Esophagus mucosa (tissue), 1 donor: ENCODE data around the gene TNFRSF1B. TPM values are rescaled to one million over a fixed set of nuclear protein-coding genes. Genes with fewer than 3 reads are reported as not detected.

Experiments
- ATAC-seq: fragments of 200-7000 bp; cut with Tn5 transposase; one replicate; pipeline ENCODE4 v1.9.1; 2020
- total RNA-seq: library from RNA; stranded (reverse); gene quantifications from one replicate; pipeline ENCODE4 v1.2.4, GENCODE V29; 2023
- donor health status: DM: yes; HTN: yes; CAD: no.

The TNFRSF1B gene
- 4.1 TPM for total RNA-seq

GRCh38 chr1:12166834-12167492 is at the start of gene TNFRSF1B:
Gene TNFRSF1B, plus strand, starts transcription at chr1:12166991. Its CDS starts 101 bp downstream, at chr1:12167092.
- peak; percentile 44 for ATAC-seq

GRCh38 chr1:12121212-12122003 is 45.4 kb upstream of the TNFRSF1B start:
- ATAC-seq = no peak

DNA sequence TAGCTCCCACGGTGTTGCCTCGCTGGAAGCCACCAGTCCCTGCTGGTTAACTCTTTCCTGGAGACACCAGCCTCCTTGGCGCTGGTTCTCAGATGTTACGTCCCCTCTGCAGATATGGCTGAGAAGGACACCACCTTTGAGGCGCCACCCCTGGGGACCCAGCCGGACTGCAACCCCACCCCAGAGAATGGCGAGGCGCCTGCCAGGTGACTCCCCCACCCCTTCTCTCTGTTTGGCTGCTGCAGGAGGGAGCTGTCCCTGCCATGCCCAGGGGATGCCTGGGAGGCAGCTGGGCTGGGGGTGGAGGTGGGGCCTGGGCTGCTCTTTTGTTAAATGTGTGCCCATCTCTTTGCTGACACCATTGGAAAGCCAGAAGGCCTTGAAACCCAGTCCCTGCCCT is 43.6 kb upstream of the TNFRSF1B start:
- no peak for ATAC-seq

DNA sequence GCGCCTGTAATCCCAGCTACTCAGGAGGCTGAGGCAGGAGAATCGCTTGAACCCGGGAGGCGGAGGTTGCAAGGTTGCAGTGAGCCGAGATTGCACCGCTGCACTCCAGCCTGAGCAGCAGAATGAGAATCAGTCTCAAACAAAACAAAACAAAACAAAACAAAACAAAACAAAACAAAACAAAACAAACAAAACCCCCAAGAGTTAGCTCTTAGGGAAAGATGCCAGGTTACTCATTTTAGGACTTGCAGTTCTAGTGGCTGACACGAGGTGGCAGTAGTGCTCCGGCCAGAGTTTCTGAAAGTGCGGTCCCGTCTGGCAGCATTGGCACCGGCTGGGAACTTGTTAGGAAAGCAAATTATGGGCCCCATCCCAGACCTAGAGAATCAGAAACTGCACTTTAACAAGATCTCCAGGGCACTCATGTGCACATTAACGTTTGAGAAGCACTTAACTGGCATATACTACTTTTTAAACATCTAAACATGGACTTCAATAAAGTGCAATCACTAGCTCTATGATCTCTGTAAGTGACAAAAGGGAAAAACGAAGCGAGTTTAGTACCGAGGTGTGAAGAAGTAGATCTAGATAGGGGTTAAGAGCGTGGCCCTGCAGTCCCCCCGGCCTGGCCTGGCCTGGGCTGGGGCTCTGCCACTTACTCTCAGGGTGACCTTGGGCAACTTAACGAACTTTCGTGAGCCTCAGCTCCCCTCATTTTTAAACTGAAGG is 41.9 kb upstream of the TNFRSF1B start:
- ATAC-seq = peak; percentile 72

DNA sequence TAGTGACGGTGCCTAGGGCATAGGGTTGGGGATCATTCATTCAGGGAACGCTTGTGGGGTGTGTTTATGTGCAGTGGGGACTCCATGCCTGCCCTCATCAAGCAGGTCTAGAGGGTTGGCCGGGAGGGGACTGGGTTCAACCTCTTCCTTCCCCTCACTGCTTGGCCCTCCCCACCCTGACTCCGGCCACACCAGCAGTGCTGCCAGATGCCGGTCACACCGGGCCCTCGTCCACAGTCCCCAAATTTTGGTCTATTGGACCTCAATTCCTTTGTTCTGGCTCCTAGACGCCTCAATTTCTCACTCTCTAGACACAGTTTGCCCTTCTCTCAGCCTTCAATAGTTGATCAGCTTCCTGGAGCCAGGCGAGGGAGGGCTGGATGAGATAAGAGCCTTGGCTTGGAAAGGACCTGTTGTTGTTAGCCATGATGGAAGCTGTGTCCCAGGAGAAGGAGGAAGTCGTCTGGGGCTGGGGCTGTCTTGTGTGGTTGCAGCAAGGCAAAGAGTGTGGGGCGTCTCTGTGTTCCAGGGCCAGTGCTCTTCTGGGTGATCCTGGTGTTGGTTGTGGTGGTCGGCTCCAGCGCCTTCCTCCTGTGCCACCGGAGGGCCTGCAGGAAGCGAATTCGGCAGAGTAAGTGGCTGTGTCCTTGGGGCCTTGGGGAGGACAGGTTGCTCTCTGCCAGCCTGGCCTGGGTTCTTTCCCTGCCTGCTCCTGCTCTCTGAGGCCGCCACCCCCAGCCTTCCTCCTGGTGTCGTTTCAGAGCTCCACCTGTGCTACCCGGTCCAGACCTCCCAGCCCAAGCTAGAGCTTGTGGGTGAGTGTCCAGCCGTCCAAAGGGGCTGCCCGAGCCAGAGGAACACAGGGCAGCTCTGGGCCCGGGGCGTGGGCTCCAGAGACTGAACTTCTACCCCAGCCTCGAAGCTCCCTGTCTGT is 41.1 kb upstream of the TNFRSF1B start:
- peak; percentile 25 for ATAC-seq

- ATAC-seq = no peak
Observed at GRCh38 chr1:12126781-12127180, 40.0 kb upstream of the TNFRSF1B start.

DNA sequence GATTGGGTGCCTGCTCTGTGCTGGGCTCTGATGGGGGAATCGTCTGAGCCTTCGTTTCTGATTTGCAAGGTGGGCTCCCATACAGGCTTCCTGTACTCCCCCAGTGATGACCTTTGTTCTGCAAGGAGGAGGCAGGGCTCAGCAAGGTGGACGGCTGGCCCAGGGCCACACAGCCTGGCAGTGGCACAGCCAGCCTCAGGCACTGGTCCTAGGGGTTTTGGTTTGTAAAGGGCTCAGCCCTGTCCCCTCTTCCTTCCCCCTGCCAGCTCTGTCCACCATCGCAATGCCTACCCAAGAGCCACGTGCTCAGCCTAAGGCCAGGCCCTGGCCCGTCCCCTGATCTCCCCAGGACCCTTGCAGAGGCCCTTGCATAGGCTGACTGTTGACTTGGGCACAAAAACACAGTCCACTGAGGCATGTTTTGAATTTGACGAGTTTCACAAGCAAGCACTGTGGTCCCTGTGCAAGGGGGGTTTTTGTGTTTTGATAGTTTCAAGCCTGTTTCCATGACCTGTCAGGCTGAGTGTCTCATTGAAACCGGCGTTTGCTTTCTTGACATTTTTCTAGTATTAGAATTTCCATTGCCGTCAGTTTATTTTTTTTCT is 39.5 kb upstream of the TNFRSF1B start:
- ATAC-seq = no peak

DNA sequence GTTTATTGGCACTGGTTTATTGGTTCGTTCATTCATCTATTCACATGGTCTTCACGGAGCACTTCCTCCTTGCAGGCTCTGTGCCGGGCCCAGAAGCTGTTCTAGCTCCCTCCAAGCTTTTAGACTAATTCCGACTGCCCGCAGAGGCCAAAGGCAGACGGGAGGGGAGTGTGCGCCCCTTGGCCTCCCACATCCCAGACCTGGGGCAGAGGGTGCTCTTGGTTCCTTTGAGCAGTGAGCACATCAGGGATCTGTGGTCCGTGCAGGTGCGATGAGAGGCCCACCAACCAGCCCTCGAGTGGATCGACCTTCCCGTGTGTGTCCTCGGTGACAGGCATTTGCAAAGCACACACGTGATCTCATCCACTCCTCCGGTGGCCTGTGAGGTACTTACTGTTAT is 38.7 kb upstream of the TNFRSF1B start:
- ATAC-seq = no peak

DNA sequence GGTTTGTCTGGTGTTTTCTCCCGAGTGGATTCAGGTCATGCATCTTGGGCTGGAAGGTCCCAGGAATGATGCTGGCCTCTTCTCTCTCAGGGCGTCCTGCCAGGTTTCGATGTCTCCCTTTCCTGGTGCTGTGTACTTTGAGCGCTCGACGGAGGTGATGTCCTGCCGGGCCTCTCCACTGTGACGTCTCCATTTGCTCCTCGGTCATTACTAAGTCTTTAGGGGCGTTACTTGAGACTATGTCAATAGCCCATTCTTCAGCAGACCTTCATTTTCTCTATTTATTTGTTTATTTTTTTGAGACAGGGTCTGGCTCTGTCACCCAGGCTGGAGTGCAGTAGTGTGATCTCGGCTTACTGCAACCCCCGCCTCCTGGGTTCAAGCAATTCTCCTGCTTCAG is 37.2 kb upstream of the TNFRSF1B start:
- no peak for ATAC-seq

DNA sequence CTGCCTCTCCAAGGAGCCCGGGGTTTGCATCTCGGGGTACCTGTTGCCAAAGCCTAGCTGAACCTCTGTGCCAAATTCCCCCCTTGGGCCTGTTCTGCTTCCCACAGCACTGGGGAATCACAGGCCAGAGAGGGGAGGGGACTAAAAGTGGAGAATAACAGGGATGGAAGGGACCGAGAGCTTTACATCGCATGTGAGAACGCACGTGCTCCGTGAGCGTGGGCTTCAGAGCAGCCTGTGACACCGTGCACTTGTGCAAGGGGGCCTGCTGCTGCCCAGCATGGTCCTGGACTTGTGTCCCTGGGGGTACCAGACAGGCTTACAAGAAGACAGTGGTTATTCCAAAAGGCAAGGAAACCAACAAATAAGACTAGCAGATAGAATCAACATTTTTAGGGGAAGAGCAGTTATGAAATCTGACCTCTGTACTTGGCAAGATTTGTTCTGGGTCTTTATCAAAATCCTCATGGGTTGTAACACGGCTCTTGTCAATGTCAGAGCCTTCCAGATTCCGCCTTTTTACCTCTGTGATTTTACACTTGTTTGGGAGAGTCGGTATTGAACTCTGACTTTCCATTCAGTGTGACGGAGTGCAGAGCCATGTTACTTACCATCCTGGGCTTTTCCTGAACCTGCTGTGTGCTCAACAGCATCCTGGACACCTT is 36.2 kb upstream of the TNFRSF1B start:
- ATAC-seq = no peak

GRCh38 chr1:12132078-12132477 is 34.7 kb upstream of the TNFRSF1B start:
- ATAC-seq = peak; percentile 87

- no peak for ATAC-seq
Observed at GRCh38 chr1:12134716-12135115, 32.1 kb upstream of the TNFRSF1B start.

GRCh38 chr1:12135612-12136011 is 31.2 kb upstream of the TNFRSF1B start:
- ATAC-seq = no peak

- ATAC-seq = no peak
Observed at GRCh38 chr1:12136916-12137610, 29.7 kb upstream of the TNFRSF1B start.

DNA sequence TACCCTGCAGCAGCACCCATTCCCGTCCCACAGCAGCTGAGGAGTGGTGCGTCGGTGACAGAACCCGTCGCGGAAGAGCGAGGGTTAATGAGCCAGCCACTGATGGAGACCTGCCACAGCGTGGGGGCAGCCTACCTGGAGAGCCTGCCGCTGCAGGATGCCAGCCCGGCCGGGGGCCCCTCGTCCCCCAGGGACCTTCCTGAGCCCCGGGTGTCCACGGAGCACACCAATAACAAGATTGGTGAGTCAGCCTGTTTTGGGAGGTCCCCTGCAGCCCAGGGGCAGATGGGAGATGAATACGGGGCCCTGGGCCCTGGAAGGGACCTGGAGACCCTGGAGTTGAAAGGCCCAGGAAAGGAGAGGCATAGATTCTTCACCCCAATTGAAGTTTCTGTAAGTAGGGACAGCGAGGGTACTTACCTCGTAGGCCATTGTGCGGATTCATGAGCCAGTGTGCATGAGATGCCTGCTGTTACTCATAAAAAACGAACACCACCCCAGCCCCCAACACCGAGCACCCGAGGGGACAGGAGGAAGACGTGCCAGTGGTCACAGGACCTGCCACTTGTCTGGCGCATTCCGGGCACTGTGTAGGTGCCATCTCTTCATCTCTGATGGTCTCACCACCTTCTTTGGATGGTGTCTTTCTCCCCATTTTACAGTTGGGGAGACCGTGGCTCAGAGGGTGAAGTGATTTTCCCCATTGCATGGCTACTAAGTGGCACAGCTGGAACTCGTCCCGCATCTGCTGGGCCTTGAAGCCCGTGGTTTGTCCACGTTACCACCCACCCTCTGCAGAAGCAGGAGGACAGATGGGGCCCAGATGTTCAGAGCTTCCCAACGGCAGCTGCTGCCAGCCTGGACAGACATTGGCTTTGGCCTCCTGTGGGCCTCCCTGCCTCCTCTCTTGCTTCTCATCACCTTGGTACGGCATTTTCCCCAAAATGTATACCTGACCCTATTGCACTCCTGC is 28.3 kb upstream of the TNFRSF1B start:
- ATAC-seq = no peak

DNA sequence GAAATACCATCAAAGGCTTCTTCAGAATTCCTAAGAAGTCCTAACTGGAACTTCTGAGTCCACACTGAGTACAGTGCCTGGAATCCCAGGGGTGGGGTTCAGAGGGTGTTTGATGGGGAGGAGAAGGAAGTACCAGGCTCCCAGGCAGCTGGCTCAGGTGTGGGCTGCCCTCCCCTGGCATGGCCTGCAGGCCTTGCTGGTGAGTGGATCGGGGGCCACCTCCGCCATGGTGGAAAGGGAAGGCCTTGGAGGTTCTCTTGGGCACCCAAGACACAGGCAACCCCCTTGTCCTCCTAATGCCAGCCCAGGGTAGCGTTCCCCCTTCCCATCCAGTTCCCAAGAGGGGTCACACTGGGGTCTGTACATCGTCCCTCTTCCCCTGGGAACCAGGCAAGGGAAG is 26.8 kb upstream of the TNFRSF1B start:
- no peak for ATAC-seq

DNA sequence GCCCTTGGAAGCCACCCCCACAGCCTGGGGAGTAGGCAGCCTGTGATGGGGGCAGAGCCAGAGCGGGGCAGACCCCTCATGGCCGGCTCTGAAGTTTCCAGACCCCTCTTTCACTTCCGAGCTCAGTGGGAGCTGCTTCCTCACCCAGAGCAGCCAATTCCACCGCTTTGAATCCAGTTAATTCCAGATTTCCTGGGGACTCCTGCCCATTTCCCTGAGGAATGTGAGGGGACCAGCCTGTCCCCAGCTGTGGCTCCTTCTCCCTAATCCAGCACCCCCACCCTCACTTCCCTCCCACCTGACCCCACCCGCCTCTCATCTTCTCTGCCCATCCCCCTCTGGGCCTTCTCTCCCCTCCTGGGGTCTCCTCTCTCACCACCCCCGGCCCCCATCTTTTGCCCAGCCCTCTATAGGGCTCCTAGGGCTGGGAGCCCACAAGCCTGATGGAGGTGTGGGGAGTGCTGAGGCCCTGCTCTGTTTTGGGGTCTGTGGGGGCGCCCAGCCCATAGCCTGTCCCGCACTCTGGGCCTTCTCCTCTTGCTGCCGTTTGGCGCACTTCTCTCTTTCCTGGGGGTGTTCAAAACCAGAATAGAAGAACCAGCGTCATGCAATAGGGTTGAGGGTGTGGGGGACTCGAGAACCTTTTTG is 26.2 kb upstream of the TNFRSF1B start:
- no peak for ATAC-seq

- no peak for ATAC-seq
Observed at GRCh38 chr1:12141163-12141850, 25.5 kb upstream of the TNFRSF1B start.
